DOHH2 (cell line): ENCODE measurements around the gene NXPH4.

ENCODE experiments used
- H3F3A ChIP-seq: fragments of 200-600 bp; sonication (generic), shearing (Covaris generic); 2 replicates; pipeline ENCODE4 v1.6.0; 2016; ENCODE audit warnings: antibody characterized with exemption, mild to moderate bottlenecking; ENCODE audit not compliant: control insufficient read depth, insufficient read depth
- H3K27ac ChIP-seq: fragments of 200-600 bp; sonication (generic); 2 replicates; pipeline ENCODE4 v1.5.1; 2014; ENCODE audit warnings: low read depth, mild to moderate bottlenecking, low read length, moderate library complexity
- H3K27me3 ChIP-seq: fragments of 200-600 bp; sonication (generic); 2 replicates; pipeline ENCODE4 v1.6.1; 2014; ENCODE audit warnings: mild to moderate bottlenecking, low read length, mixed read lengths; ENCODE audit not compliant: control insufficient read depth
- H3K36me3 ChIP-seq: fragments of 200-600 bp; sonication (generic); 2 replicates; pipeline ENCODE4 v1.6.1; 2014; ENCODE audit warnings: mild to moderate bottlenecking, low read length, moderate library complexity, mixed read lengths; ENCODE audit not compliant: control insufficient read depth
- H3K4me1 ChIP-seq: fragments of 200-600 bp; sonication (generic); 2 replicates; pipeline ENCODE4 v1.6.1; 2014; ENCODE audit warnings: mild to moderate bottlenecking, low read length, mixed read lengths; ENCODE audit not compliant: control insufficient read depth
- H3K4me2 ChIP-seq: fragments of 200-600 bp; sonication (generic); 2 replicates; pipeline ENCODE4 v1.6.0; 2014; ENCODE audit warnings: mild to moderate bottlenecking, low read length, moderate library complexity
- H3K4me3 ChIP-seq: fragments of 200-600 bp; sonication (generic); 2 replicates; pipeline ENCODE4 v1.5.1; 2014; ENCODE audit warnings: mild to moderate bottlenecking, low read length, mixed read lengths
- H3K79me2 ChIP-seq: fragments of 200-600 bp; sonication (generic); 2 replicates; pipeline ENCODE4 v1.6.1; 2014; ENCODE audit warnings: mild to moderate bottlenecking, low read length, mixed read lengths; ENCODE audit not compliant: control insufficient read depth
- H3K9me2 ChIP-seq: fragments of 200-600 bp; sonication (generic); replicated peaks from 2 replicates; pipeline ENCODE4 v1.6.1; 2014; ENCODE audit warnings: mild to moderate bottlenecking, low read length, mixed read lengths; ENCODE audit not compliant: control insufficient read depth
- H3K9me3 ChIP-seq: fragments of 200-600 bp; sonication (generic); 2 replicates; pipeline ENCODE4 v1.6.1; 2014; ENCODE audit warnings: antibody characterized with exemption, low read length, mixed read lengths; ENCODE audit not compliant: control insufficient read depth, insufficient read depth
- H4K20me1 ChIP-seq: fragments of 200-600 bp; sonication (generic); 2 replicates; pipeline ENCODE4 v1.6.0; 2014; ENCODE audit warnings: low read depth, mild to moderate bottlenecking, antibody characterized with exemption, low read length, moderate library complexity; ENCODE audit not compliant: control insufficient read depth, insufficient read depth
- CTCF ChIP-seq: fragments of 200-600 bp; sonication (generic); IDR thresholded peaks from one replicate; pipeline ENCODE4 v1.5.1; 2014; ENCODE audit warnings: antibody characterized with exemption, mild to moderate bottlenecking, low read depth, low read length; ENCODE audit not compliant: poor library complexity, severe bottlenecking
- EZH2phosphoT487 ChIP-seq: fragments of 200-600 bp; sonication (generic); IDR thresholded peaks from 2 replicates; pipeline ENCODE4 v1.6.1; 2017; ENCODE audit warnings: borderline replicate concordance, mild to moderate bottlenecking, antibody characterized with exemption, low read length, moderate library complexity, mixed read lengths

Gene NXPH4

GRCh38 chr12:57273516-57273915, 56.9 kb downstream of the NXPH4 start:
- Histone ChIP-seq H3K4me1 (0 out of 2 replicates have a peak, but pooled peaks cover 2% of the 10 kb centered on the region), H3K36me3 (peaks cover 42% of the 10 kb centered on the region), H3K4me2 (no peak overlapping the region), H3K9me2 (no peaks in the 10 kb centered on the region), H3K9me3 (no peaks in the 10 kb centered on the region), H3F3A (no peaks in the 10 kb centered on the region), H3K4me3 (no peak overlapping the region), H3K27me3 (no peaks in the 10 kb centered on the region), H4K20me1 (no peaks in the 10 kb centered on the region), H3K79me2 (no peaks in the 10 kb centered on the region), H3K27ac (no peak overlapping the region)
- TF ChIP-seq CTCF (no peak), EZH2phosphoT487 (no peak)
